GM19043 (cell line): ENCODE results near the gene CDC27.
"Not testable (repeated sequence)": the region's sequence is repeated elsewhere in the genome, so short reads cannot be mapped to it uniquely, and the experiment has no call there.

Source experiments
- ATAC-seq: cut with Tn5 transposase; IDR thresholded peaks from one replicate; pipeline ENCODE4 v1.9.1; 2021; ENCODE audit warnings: low read depth; ENCODE audit not compliant: unreplicated experiment

CDC27 gene

GRCh38 chr17:47199627-47200324 lies 10.7 kb upstream of the CDC27 start:
- no peak for ATAC-seq

- ATAC-seq, result no peak
Measured at GRCh38 chr17:47197821-47198220, 8.7 kb upstream of the CDC27 start.

- ATAC-seq, result no peak
Measured at GRCh38 chr17:47193931-47194511, 4.9 kb upstream of the CDC27 start.

- ATAC-seq, result no peak
Measured at GRCh38 chr17:47192554-47192953, 3.5 kb upstream of the CDC27 start.

- no peak for ATAC-seq
Measured at GRCh38 chr17:47190770-47191169, 1.7 kb upstream of the CDC27 start.

GRCh38 chr17:47190243-47190642 lies 1.1 kb upstream of the CDC27 start:
- ATAC-seq, result no peak

GRCh38 chr17:47189732-47190237 lies 690 bp upstream of the CDC27 start:
- no peak for ATAC-seq

GRCh38 chr17:47188271-47188875 lies 722 bp downstream of the CDC27 start:
- ATAC-seq, result no peak

GRCh38 chr17:47184681-47185080 lies 4.4 kb downstream of the CDC27 start:
- no peak for ATAC-seq

GRCh38 chr17:47180988-47181387 lies 8.1 kb downstream of the CDC27 start:
- not testable (repeated sequence) for ATAC-seq

GRCh38 chr17:47180337-47180736 lies 8.8 kb downstream of the CDC27 start:
- no peak for ATAC-seq

GRCh38 chr17:47179141-47179540 lies 10.0 kb downstream of the CDC27 start:
- ATAC-seq, result no peak

GRCh38 chr17:47177261-47177660 lies 11.8 kb downstream of the CDC27 start:
- ATAC-seq, result no peak

- ATAC-seq, result no peak
Measured at GRCh38 chr17:47176389-47176826, 12.7 kb downstream of the CDC27 start.

- not testable (repeated sequence) for ATAC-seq
Measured at GRCh38 chr17:47174823-47175222, 14.3 kb downstream of the CDC27 start.

GRCh38 chr17:47172696-47173565 lies 16.2 kb downstream of the CDC27 start:
- ATAC-seq, result no peak

- ATAC-seq, result no peak
Measured at GRCh38 chr17:47170710-47171109, 18.4 kb downstream of the CDC27 start.

- ATAC-seq, result not testable (repeated sequence)
Measured at GRCh38 chr17:47168896-47169295, 20.2 kb downstream of the CDC27 start.

GRCh38 chr17:47166854-47167253 lies 22.2 kb downstream of the CDC27 start:
- ATAC-seq, result not testable (repeated sequence)

- ATAC-seq, result no peak
Measured at GRCh38 chr17:47165137-47165536, 24.0 kb downstream of the CDC27 start.

- no peak for ATAC-seq
Measured at GRCh38 chr17:47164263-47164662, 24.8 kb downstream of the CDC27 start.
